GM19240 (cell line): Measurements from ENCODE around the gene VEGFC.

Source experiments
- DNase-seq: peaks from one replicate; pipeline ENCODE4 v3.0.0; 2011; ENCODE audit warnings: low spot score; ENCODE audit not compliant: insufficient read length

VEGFC gene

GRCh38 chr4:176798540-176798939 lies 5.8 kb upstream of the VEGFC start:
- no peak for DNase-seq

- no peak for DNase-seq
These were observed 2.7 kb upstream of the VEGFC start for GRCh38 chr4:176795441-176795840.

- no peak for DNase-seq
These were observed 1.9 kb upstream of the VEGFC start for GRCh38 chr4:176794651-176795050.

GRCh38 chr4:176794151-176794550 lies 1.4 kb upstream of the VEGFC start:
- no peak for DNase-seq

GRCh38 chr4:176793060-176793605 lies 411 bp upstream of the VEGFC start:
- no peak for DNase-seq

- no peak for DNase-seq
These were observed 964 bp downstream of the VEGFC start for GRCh38 chr4:176791591-176792325.

GRCh38 chr4:176790398-176790797 lies 2.3 kb downstream of the VEGFC start:
- DNase-seq: no peak

GRCh38 chr4:176789955-176790354 lies 2.8 kb downstream of the VEGFC start:
- peak; percentile 40 for DNase-seq

- DNase-seq: no peak
These were observed 3.8 kb downstream of the VEGFC start for GRCh38 chr4:176788971-176789370.

- DNase-seq: no peak
These were observed 4.5 kb downstream of the VEGFC start for GRCh38 chr4:176788248-176788647.

GRCh38 chr4:176784816-176785215 lies 7.9 kb downstream of the VEGFC start:
- DNase-seq: no peak

- no peak for DNase-seq
These were observed 9.9 kb downstream of the VEGFC start for GRCh38 chr4:176782794-176783193.

GRCh38 chr4:176782191-176782590 lies 10.5 kb downstream of the VEGFC start:
- DNase-seq: no peak

GRCh38 chr4:176781739-176782100 lies 11.0 kb downstream of the VEGFC start:
- no peak for DNase-seq

- DNase-seq: no peak
These were observed 11.6 kb downstream of the VEGFC start for GRCh38 chr4:176780995-176781738.

GRCh38 chr4:176779421-176779820 lies 13.3 kb downstream of the VEGFC start:
- no peak for DNase-seq

- no peak for DNase-seq
These were observed 14.2 kb downstream of the VEGFC start for GRCh38 chr4:176778491-176778890.

- DNase-seq: no peak
These were observed 14.7 kb downstream of the VEGFC start for GRCh38 chr4:176778063-176778462.

GRCh38 chr4:176775338-176775737 lies 17.4 kb downstream of the VEGFC start:
- DNase-seq: no peak

- no peak for DNase-seq
These were observed 17.9 kb downstream of the VEGFC start for GRCh38 chr4:176774852-176775251.

- DNase-seq: no peak
These were observed 23.2 kb downstream of the VEGFC start for GRCh38 chr4:176769514-176769913.

GRCh38 chr4:176767183-176767582 lies 25.5 kb downstream of the VEGFC start:
- DNase-seq: no peak
